ENCODE data around the gene DRD4. TPM values are rescaled to one million over a fixed set of nuclear protein-coding genes. Genes with fewer than 3 reads are reported as not detected.
A peak's percentile ranks its signal among the peaks of the same experiment; 100 is the strongest.

Gene DRD4
- 0.22 TPM for total RNA-seq
- long read RNA-seq: 0 reads

GRCh38 chr11:636511-637332 lies at the start of gene DRD4:
Gene DRD4 (plus strand): TSS chr11:637269. CDS start chr11:637305, 36 bp downstream.
- TF ChIP-seq CTCF (IDR thresholded peaks at IDR 0.05; ENCODE audit: borderline replicate concordance): no peak
- no peak within 1 kb of the TSS for H3K27ac ChIP-seq (replicated peaks)
- no peak for DNase-seq
- intact Hi-C loops (cut with micrococcal nuclease): no loop called here
- no peaks in the 10 kb centered on the region for H3K9me3 ChIP-seq (replicated peaks)
- peak within 1 kb of the TSS; percentile 51 for H3K4me3 ChIP-seq
- H3K27me3 ChIP-seq (ENCODE audit: low read depth): peaks cover 49% of the 10 kb centered on the region
- H3K36me3 ChIP-seq: no peaks in the 10 kb centered on the region
- H3K4me1 ChIP-seq: peaks cover 41% of the 10 kb centered on the region

GRCh38 chr11:587546-587945 lies 49.5 kb upstream of the DRD4 start:
- no peak for DNase-seq
- Histone ChIP-seq H3K27ac (replicated peaks) (no peak overlapping the region), H3K4me1 (no peaks in the 10 kb centered on the region), H3K27me3 (ENCODE audit: low read depth) (no peaks in the 10 kb centered on the region), H3K9me3 (replicated peaks) (no peaks in the 10 kb centered on the region), H3K36me3 (peaks cover 91% of the 10 kb centered on the region), H3K4me3 (no peak overlapping the region)
- TF ChIP-seq CTCF (IDR thresholded peaks at IDR 0.05; ENCODE audit: borderline replicate concordance): no peak
- intact Hi-C loops (cut with micrococcal nuclease): no loop called here

- H3K4me1 ChIP-seq: no peaks in the 10 kb centered on the region
- TF ChIP-seq CTCF (IDR thresholded peaks at IDR 0.05; ENCODE audit: borderline replicate concordance): no peak
- H3K36me3 ChIP-seq: peaks cover 91% of the 10 kb centered on the region
- intact Hi-C loops (cut with micrococcal nuclease): no loop called here
- H3K9me3 ChIP-seq (replicated peaks): no peaks in the 10 kb centered on the region
- no peaks in the 10 kb centered on the region for H3K27me3 ChIP-seq (ENCODE audit: low read depth)
- no peak overlapping the region for H3K27ac ChIP-seq (replicated peaks)
- DNase-seq: no peak
- H3K4me3 ChIP-seq: no peak overlapping the region
Observed at GRCh38 chr11:587978-588380, 49.1 kb upstream of the DRD4 start.

GRCh38 chr11:589798-590197 lies 47.3 kb upstream of the DRD4 start:
- intact Hi-C loops (cut with micrococcal nuclease): no loop called here
- peaks cover 91% of the 10 kb centered on the region for H3K36me3 ChIP-seq
- H3K4me1 ChIP-seq: no peaks in the 10 kb centered on the region
- no peak for TF ChIP-seq CTCF (IDR thresholded peaks at IDR 0.05; ENCODE audit: borderline replicate concordance)
- no peaks in the 10 kb centered on the region for H3K27me3 ChIP-seq (ENCODE audit: low read depth)
- no peaks in the 10 kb centered on the region for H3K9me3 ChIP-seq (replicated peaks)
- H3K4me3 ChIP-seq: no peak overlapping the region
- no peak for DNase-seq
- no peak overlapping the region for H3K27ac ChIP-seq (replicated peaks)

- Histone ChIP-seq H3K36me3 (peaks cover 97% of the 10 kb centered on the region), H3K4me1 (no peaks in the 10 kb centered on the region), H3K27ac (replicated peaks) (no peak overlapping the region), H3K4me3 (no peak overlapping the region), H3K9me3 (replicated peaks) (no peaks in the 10 kb centered on the region), H3K27me3 (ENCODE audit: low read depth) (no peaks in the 10 kb centered on the region)
- DNase-seq: no peak
- no peak for TF ChIP-seq CTCF (IDR thresholded peaks at IDR 0.05; ENCODE audit: borderline replicate concordance)
- intact Hi-C loops (cut with micrococcal nuclease): no loop called here
Observed at GRCh38 chr11:590997-591396, 46.1 kb upstream of the DRD4 start.
